Lower lobe of right lung (tissue), 2 donors: ENCODE results near the gene TCEANC2. TPM values are rescaled to one million over a fixed set of nuclear protein-coding genes. Genes with fewer than 3 reads are reported as not detected.

Experiments
- ATAC-seq, 2 donors: fragments of 200-7000 bp; cut with Tn5 transposase; one replicate each; pipeline ENCODE4 v1.9.1; 2020 to 2022; ENCODE audit warnings: mild to moderate bottlenecking in 2 of 2, moderate library complexity in 2 of 2
- DNase-seq: peaks from one replicate; pipeline ENCODE4 v3.0.0-alpha.2; 2020
- H3K27ac ChIP-seq: fragments of 200-600 bp; one replicate; pipeline ENCODE4 v1.8.0; 2022
- H3K27me3 ChIP-seq: fragments of 200-600 bp; one replicate; pipeline ENCODE4 v1.8.0; 2022; ENCODE audit warnings: low read depth
- H3K36me3 ChIP-seq: fragments of 200-600 bp; one replicate; pipeline ENCODE4 v1.8.0; 2022; ENCODE audit warnings: mild to moderate bottlenecking
- H3K4me1 ChIP-seq: fragments of 200-600 bp; one replicate; pipeline ENCODE4 v1.8.0; 2022
- H3K4me3 ChIP-seq: fragments of 200-600 bp; one replicate; pipeline ENCODE4 v1.8.0; 2022; ENCODE audit warnings: mild to moderate bottlenecking
- H3K9me3 ChIP-seq: fragments of 200-600 bp; one replicate; pipeline ENCODE4 v1.8.0; 2022
- intact Hi-C: fragments of 100-400 bp; cut with DNase I; formaldehyde crosslinking; loops from one replicate; pipeline ENCODE4 v1.11.0; 2022
- total RNA-seq: library from RNA; stranded (reverse); fragmentation: NEBNext Ultra II Directional; extraction: Animal tissue kit (Norgen Biotek cat#: 25700); gene quantifications from one replicate; pipeline ENCODE4 v1.2.1, GENCODE V29; 2021
- TF ChIP-seq, protein P1 (sequence below): fragments of 200-600 bp; IDR thresholded peaks from one replicate; pipeline ENCODE4 v1.8.0; 2022; ENCODE audit warnings: antibody characterized with exemption, mild to moderate bottlenecking
- donor health status: DM: no; HTN: yes; CAD: no; lungs with severe emphysema.

Gene TCEANC2
- total RNA-seq, 1 donor from 2014 or later, result 5.3 TPM

GRCh38 chr1:54142146-54142900, 88.9 kb downstream of the TCEANC2 start:
- Histone ChIP-seq H3K36me3 (no peaks in the 10 kb centered on the region), H3K9me3 (no peaks in the 10 kb centered on the region), H3K4me1 (no peaks in the 10 kb centered on the region), H3K4me3 (no peak overlapping the region), H3K27me3 (no peaks in the 10 kb centered on the region), H3K27ac (no peak overlapping the region)
- no peak for DNase-seq
- ATAC-seq, result no peak
- TF ChIP-seq, protein P1, sequence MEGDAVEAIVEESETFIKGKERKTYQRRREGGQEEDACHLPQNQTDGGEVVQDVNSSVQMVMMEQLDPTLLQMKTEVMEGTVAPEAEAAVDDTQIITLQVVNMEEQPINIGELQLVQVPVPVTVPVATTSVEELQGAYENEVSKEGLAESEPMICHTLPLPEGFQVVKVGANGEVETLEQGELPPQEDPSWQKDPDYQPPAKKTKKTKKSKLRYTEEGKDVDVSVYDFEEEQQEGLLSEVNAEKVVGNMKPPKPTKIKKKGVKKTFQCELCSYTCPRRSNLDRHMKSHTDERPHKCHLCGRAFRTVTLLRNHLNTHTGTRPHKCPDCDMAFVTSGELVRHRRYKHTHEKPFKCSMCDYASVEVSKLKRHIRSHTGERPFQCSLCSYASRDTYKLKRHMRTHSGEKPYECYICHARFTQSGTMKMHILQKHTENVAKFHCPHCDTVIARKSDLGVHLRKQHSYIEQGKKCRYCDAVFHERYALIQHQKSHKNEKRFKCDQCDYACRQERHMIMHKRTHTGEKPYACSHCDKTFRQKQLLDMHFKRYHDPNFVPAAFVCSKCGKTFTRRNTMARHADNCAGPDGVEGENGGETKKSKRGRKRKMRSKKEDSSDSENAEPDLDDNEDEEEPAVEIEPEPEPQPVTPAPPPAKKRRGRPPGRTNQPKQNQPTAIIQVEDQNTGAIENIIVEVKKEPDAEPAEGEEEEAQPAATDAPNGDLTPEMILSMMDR, result no peak
- intact Hi-C loops, result no loop called here

- no peaks in the 10 kb centered on the region for H3K36me3 ChIP-seq
- H3K9me3 ChIP-seq, result no peaks in the 10 kb centered on the region
- H3K4me1 ChIP-seq, result no peaks in the 10 kb centered on the region
- ATAC-seq (no peak), DNase-seq (no peak)
- H3K4me3 ChIP-seq, result no peak overlapping the region
- H3K27ac ChIP-seq, result no peak overlapping the region
- intact Hi-C loops, result no loop called here
- TF ChIP-seq, protein P1, result no peak
- H3K27me3 ChIP-seq, result no peaks in the 10 kb centered on the region
Measured at GRCh38 chr1:54144366-54144765, 91.0 kb downstream of the TCEANC2 start.

- Histone ChIP-seq H3K27ac (no peak overlapping the region), H3K4me1 (no peaks in the 10 kb centered on the region), H3K9me3 (no peaks in the 10 kb centered on the region), H3K36me3 (no peaks in the 10 kb centered on the region), H3K27me3 (no peaks in the 10 kb centered on the region), H3K4me3 (no peak overlapping the region)
- TF ChIP-seq, protein P1, result no peak
- ATAC-seq (no peak), DNase-seq (no peak)
- intact Hi-C loops, result no loop called here
Measured at GRCh38 chr1:54149734-54150133, 96.3 kb downstream of the TCEANC2 start.

- Histone ChIP-seq H3K27ac (no peak overlapping the region), H3K36me3 (no peaks in the 10 kb centered on the region), H3K4me3 (no peak overlapping the region), H3K27me3 (no peaks in the 10 kb centered on the region), H3K9me3 (no peaks in the 10 kb centered on the region), H3K4me1 (no peaks in the 10 kb centered on the region)
- TF ChIP-seq, protein P1, result no peak
- intact Hi-C loops, result no loop called here
- ATAC-seq (no peak), DNase-seq (no peak)
Measured at GRCh38 chr1:54151013-54151412, 97.6 kb downstream of the TCEANC2 start.

- Histone ChIP-seq H3K27me3 (no peaks in the 10 kb centered on the region), H3K4me1 (no peaks in the 10 kb centered on the region), H3K27ac (peak within 1 kb of the TSS; percentile 64), H3K9me3 (no peaks in the 10 kb centered on the region), H3K36me3 (no peaks in the 10 kb centered on the region), H3K4me3 (no peak within 1 kb of the TSS)
- intact Hi-C loops, result no loop called here
- ATAC-seq, result no peak
- DNase-seq, result no peak
- TF ChIP-seq, protein P1, result no peak
Measured at GRCh38 chr1:54152696-54153095, 99.3 kb downstream of the TCEANC2 start, which contains the start of gene CDCP2. CDCP2 (minus strand) TSS chr1:54153000; CDS start chr1:54152922, 78 bp downstream.
